DMS 273 (cell line): ENCODE measurements around the gene MCM5.
"Not testable (repeated sequence)": the region's sequence is repeated elsewhere in the genome, so short reads cannot be mapped to it uniquely, and the experiment has no call there.

ENCODE experiments used
- DNase-seq: peaks from one replicate; lab custom pipeline; 2025; ENCODE audit not compliant: unreplicated experiment; lab: John Stamatoyannopoulos, UW

MCM5 gene

GRCh38 chr22:35470903-35471321 lies 71.0 kb downstream of the MCM5 start:
- DNase-seq: no peak

GRCh38 chr22:35471566-35471965 lies 71.6 kb downstream of the MCM5 start:
- not testable (repeated sequence) for DNase-seq

GRCh38 chr22:35472488-35472887 lies 72.5 kb downstream of the MCM5 start:
- no peak for DNase-seq

- DNase-seq: no peak
Observed at GRCh38 chr22:35473971-35474370, 74.0 kb downstream of the MCM5 start.
